GM18909 (cell line): ENCODE measurements around the gene IRAG1.

Experiments used
- ATAC-seq: cut with Tn5 transposase; IDR thresholded peaks from one replicate; pipeline ENCODE4 v1.9.1; 2021; ENCODE audit warnings: mild to moderate bottlenecking; ENCODE audit not compliant: unreplicated experiment, poor library complexity

Gene IRAG1

DNA sequence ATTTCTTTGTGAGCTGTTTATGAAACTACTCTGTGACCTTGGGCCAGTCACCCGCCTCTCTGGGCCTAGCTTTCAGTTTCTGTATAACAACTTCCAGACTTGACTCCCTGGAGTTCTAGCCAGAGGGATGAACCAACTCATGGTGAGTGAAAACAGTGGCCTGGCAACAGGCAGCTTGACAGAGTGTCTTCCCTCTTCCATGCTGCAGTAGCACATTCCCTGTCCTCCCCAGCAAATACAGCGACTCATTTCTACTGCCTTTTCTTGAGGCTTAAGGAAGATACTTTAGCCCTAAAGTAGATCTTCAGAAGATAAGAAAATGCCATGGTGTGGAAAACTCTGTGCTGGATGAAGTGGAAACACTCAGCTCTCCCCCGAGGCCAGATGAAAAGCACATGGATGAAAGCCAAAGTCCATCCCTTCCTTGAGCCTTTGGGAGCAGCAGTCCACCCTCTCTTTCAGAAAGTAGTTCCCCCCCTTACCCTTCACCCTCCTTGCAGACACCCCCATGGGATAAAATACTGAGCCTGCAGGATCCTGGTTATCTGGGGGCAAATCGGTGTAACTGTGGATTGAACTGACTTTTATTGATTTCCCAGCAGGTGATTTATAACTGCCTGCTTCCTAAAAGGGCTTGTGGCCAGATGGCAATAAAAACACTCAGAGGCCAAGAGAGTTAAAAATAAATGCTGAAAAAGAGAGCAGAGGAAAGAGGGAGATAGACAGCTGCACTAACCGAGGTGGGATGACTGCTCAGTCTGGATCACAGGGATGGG is 24.1 kb downstream of the IRAG1 start:
- no peak for ATAC-seq

DNA sequence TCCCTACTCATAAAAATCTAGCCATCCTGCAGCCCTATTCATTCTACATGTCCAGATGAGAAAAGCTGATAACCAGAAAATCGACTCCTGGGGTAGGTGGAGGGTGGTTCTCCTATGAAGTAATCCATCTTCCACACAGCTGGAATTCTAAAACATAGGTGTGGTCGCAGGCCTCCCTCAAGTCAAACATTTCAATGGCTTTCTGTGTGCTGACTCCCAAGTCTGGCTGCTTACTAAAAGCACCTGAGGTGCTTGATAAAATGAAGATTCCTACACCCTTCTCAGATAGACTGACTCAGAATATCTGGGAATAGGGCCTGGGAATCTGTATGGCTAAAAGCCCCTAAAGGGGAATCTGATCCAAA is 26.1 kb downstream of the IRAG1 start:
- no peak for ATAC-seq

DNA sequence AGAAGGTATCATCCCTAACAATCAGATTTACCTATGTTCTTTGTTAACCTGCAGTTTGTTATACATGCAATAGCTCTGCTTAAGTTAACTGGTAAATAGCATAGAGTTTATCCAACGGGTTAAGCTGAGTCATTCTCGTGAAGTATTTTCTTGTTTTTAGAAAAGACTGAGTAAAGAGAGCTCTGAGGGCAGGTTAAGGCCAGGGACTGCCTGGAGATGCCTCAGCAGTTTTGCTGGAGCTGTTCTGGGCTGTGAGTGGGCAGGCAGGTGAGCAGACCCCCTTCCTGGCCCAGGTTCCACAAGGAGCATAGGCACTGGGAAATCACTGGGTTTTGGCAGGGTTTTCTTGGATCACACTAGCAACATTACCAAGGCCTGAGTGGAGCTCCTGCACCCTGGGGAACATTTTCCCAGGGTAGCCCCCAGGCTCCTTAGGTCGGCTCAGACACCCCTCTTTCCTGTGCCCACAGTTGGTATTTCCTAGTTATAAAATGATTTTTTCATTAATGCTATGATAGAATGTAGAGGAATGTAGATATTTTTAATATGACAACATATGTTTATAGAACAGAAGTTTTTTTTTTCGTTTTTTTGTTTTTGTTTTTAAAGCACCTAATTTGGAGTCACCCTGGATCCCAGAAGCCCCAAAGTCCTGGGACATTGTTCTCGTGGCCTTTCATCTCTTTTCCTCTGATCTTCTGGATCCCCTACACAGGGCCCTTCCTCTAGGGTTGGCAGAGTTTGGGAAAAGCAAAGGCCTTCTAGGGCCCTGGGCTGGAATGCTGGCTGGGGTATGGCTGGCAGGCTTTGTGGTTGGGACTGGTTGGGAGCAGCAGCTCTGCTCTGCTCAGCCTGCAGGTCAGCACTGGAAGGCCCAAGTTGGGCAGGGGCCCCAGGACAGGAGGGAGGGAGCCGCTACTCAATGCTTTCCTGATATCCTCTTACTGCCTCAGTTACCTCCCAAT is 26.7 kb downstream of the IRAG1 start:
- ATAC-seq: no peak

DNA sequence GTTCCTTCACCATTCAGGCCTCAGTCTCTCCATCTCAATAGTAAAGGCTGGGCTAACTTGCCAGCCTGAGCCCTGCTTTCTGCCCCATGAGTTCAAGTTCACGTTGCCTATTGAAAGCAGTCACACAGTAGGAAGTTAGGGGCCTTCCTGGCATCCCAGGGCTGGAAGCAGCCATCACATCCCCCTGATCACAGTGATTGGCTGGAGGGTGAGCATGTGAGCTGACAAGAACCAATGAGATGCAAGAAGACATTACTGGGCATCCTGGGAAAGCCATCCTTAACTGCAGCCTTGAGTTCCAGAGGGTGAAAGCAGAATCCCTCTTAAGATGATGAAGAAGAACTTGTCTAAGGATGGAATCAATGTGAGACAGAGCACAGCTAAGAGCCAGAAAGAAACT is 29.1 kb downstream of the IRAG1 start:
- no peak for ATAC-seq

DNA sequence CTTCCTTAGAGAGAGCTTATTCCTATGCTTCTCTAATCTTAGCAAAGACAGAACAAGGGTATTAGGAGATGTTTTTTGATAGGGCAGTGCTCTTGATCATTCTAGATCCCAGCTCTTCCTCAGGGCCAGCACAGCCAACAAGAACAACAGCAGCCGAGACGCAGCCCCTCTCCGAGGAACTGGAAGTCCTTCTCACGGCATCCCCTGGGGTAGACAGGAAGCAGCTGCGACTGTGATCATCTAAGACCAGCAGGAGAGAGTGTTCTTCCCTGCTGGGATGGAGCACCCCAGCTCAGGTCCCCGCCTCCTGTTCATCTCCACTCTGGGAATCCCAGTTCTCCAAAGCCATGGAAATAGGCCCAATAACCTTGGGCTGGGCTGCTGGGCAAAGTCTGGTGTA is 29.6 kb downstream of the IRAG1 start:
- ATAC-seq: no peak

DNA sequence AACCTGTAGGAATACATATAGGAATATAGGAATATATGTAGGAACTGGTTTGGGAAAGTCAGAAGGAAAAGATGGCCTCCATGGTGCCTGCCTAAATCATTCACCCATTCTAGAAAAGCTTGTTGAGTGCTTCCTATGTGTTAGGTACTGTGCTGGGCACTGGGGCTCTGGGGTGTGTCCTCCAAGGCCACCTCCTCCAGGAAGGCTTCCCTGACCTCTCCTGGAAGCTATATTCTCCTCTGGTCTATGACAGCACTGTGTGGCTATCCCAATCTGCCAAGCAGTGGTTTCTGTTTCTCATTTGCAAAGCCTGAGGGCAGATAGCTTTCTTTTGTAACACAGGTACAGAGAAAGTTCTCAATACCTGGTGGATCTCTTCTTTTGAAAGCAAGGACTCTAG is 30.2 kb downstream of the IRAG1 start:
- ATAC-seq: no peak

DNA sequence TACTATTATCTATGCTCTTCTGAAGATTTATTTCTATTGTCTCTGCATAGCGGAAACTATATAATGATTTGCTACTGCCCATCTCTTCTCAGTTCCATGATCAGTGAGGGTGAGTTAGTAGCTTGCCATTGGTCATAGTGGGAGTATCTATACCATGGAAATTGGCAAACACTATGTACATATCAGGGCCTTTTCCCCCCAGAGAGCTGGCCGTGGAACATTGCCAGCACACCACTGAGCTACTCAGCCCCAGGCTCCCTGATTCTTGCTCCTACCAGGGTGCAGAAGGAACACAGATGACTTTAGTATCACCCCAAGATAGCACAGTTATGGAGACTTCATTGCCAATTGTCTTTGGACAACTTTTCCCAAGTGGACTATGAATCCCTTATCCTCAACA is 33.2 kb downstream of the IRAG1 start:
- no peak for ATAC-seq

DNA sequence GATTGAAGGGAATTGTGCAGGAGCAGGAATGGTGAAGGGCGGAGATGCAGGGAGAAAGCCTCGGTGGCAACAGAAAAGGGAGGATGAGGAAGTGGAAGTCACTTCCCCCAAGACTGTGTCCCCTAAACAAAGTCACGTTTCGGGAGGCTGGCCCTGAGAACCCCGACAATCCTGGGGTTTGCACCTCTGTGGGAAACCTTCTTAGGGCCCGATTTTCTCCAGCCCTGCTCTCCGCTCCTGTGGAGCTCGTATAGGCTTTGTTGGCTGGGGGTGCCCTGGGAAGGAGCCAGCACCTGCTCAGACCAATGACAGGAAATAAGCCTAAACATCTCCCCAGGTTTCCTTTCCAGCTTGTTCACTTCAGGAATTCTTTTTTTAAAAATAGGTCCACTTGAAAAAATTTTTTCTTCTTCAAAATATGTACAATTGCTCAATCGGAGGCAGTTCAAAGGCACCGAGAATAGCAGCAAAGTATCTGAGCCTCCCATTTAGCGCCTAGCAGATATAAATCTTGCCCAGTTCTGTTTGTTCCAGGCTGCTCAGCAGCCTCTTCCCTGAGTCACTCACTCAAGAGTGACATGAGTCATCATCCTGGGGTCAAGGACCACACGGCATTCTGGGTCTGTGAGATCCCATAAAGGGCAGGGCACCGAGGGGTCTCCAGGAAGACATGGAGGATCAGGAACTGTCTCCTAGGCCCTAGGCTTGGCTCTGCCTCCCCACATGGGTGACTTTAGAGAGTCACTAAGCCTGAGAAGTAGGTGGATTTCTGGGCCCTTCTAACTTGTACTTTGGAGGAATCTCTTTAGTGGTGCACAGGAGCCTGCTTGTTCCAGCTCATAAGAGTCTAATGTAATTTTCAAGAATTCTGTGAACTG is 34.0 kb downstream of the IRAG1 start:
- no peak for ATAC-seq

DNA sequence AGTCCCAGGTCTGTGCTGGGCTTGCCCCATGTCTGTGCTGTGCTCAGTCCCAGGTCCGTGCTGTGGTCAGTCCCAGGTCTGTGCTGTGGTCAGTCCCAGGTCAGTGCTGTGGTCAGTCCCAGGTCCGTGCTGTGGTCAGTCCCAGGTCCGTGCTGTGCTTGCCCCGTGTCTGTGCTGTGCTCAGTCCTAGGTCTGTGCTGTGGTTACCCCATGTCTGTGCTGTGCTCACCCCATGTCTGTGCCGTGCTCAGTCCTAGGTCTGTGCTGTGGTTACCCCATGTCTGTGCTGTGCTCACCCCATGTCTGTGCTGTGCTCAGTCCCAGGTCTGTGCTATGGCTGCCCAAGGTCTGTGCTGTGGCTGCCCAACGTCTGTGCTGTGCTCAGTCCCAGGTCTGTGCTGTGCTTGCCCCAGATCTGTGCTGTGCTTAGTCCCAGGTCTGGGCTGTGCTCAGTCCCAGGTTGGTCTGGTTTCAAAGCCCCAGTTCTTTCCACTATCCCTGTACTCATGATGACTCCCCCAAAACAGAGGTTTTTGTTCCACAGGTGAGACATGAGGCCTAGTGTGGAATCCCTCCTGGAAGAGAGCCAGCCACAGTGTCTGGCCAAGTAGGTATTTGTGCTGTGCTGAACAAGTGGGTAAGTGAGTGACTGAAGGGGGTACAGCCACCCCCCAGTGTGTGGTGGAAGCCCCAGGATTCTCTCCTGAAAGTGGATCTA is 34.8 kb downstream of the IRAG1 start:
- no peak for ATAC-seq

DNA sequence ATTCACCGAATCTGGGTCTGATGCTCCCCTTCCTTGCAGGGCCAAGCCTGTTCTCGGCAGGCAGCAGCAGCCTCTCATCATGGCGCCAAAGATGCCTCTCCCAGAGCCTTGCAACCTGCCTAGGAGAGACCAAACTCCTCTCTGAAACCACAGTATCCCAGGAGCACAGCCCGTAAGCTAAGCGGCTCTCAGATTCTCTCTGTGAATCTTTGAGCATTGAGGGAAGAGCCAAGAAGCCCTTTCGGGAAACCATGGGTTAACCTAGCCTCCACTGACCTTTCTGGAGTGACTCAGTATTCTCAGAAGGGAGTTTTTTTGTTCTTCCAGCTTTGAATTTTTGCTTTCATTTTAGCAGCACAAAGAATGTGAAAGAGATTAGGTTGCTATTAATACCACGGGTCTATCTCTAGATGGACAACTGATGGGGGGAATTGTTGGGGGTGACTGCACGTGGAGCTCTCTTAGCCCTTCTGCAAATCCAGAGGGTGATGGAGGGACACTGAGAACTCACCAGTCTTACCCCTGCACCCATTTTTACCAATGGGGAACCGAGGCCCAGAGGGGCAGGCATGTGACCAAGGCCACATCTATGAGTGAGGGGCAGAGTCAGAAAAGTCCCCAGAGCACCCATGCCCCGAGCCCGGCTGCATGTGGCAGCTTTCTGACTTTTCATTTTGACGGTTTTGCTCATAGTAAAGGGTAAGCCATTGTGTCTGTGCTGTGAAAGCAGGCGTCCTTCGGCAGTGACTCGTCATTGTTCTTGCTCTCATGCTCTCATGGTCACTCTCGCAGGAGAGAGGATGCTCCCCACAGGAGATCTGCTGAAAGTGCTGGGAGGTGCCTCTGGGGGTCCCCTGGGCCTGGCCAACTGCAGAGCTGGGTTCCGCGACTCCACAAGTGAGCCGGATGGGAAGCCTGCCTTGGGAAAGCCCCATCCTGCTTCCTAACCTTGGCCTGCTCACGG is 36.0 kb downstream of the IRAG1 start:
- peak; percentile 53 for ATAC-seq

DNA sequence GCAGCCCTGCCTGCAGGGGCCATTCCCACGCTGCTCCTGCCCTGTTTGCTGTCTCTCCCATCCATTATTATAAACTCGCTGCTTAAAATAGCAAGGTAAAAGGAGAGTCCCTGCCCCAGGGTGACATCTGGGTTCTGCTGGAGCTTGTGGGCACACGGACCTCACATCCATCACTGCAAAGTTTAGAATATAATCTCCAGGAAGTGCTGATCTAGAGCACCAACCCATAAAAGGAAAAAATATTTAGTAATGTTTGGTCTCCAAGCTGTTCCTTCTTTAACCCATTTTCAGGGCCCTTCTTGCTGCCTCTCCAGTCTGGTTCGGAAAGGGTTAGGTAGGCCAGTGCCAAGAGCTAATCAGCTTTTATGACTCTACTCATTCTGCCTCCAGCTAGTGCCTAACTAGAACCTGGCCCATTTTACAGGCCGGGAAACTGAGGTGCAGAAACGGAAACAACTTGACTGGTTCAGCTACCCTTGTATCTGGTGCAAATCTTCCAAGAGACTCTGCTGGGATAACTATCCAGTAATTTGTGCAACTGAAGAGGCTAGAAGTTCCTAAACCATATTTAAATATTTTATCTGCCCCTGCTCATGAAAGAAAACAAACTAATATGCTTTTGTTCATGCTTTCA is 37.5 kb downstream of the IRAG1 start:
- ATAC-seq: no peak

DNA sequence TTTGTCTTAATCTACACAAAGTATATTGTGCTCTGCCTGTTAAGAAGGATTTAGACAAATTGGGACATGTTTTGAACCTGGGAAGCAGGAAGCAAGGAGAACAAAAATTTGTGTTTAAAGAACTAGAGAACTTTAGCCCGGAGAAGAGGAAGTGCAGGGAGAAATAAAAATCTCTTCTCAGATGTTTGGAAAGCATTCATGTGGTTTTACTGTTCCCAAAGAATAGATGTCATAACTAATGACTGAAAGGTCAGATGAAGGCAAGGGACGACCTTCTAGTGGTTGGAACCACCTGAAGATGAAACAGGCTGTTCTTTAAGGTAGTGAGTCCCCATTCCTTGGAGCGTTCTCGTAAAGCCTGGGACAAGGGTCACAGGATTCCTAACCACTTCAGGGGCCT is 38.3 kb downstream of the IRAG1 start:
- no peak for ATAC-seq

DNA sequence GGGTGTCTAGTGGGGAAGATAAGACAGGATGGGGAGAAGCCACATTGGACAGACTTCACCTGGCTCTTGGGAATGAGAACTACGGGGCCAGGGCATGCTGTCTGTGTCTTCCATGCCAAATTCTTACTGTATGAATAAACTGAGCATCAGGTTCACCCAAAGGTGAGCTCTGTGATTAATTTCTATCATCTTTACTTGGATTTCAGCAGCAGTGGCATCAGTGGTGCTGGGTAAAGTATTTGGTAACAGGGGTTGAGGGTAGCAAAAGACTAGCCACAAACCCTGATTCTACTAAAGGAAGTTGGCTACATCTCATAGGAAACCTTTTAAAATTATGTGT is 38.8 kb downstream of the IRAG1 start:
- ATAC-seq: no peak

DNA sequence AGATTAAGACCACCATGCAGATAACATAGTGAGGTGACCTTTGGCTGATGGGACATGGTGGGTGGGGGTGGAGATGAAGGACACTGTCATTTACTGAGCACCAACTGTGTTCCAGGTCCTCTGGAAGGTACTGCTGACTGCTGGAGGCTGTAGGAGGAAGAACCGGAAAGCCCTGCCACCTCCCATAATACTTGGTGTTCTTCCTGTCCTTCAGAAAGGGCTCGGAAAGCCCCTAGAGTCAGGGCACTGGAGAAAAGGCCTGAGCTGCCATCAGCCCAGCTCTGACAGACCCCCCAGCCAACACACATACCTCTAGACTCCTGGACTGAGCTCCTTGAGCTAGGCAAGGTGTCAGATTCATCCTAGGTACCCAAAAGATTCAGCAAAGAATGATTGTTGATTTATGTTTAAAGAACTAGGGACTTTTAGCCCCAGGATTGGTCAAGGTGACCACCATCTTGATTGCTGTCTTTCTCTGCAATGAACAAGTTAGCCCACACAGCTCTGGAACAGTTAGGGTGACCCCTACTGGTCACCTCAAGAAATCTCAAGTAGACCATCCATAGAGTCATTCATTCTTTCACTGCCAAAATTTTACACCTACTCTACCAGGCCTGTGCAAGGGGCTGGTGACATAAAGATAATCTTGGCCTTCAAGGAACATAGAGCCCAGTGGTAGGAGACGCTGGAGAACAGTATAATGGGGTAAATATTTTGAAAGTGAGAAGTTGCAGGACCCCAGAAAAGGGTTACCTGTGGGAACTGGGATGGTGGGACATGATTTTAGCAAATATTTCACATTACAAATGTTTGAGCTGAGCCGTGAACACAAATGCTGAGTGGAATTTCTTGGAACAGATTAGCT is 39.4 kb downstream of the IRAG1 start:
- ATAC-seq: peak; percentile 55

DNA sequence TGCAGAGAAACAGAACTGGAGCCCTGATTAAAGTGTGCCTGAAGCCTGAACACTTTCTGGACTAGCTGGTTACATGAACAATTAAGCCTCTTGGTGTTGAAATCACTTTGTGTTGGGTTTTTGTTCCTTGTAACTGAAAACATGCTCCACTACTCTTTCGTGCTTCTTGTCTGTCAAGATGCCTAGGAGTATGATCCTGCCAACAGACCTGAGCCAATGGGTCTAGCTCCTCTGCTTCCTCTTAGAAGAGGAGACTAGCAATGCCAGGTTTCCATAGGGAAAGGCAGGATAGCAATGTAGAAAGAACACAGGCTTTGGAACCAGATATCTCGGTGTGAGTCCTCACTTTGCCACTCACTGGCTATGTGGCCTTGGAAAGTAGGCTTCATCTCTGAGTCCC is 40.3 kb downstream of the IRAG1 start:
- no peak for ATAC-seq

DNA sequence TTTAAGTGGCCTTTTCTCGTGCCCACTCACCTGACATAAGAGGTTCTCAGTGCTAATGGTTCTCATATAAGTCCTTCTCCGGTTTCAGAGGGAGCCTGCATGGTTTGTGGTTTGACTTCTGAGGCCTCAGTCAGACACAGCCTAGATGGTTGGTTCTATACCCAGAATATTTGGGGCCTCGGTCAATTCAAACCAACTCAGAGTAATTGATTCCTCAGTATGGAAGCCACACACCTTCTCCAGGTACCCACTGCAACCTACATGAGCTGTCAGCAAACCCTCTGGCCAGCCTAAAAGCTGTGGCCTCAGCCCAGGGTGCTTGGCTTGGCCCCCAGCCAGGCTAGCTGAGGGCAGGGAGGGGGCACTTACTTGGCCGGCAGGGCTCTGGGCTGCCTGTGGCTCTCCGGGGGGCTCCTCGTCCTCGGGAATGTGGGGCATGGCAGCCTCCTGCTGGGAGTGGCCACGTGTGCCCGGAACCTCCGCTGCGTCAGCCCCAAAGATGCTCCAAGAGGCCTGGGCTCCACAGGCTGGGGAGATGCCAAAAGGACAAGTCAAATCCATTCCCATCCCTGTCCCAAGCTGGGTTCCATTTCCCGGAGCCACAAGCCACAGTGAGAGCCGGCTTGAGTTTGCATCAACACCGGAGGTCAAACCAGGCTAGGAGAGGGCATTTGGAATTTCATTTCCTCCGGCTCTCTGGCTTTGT is 41.7 kb downstream of the IRAG1 start:
- ATAC-seq: no peak

DNA sequence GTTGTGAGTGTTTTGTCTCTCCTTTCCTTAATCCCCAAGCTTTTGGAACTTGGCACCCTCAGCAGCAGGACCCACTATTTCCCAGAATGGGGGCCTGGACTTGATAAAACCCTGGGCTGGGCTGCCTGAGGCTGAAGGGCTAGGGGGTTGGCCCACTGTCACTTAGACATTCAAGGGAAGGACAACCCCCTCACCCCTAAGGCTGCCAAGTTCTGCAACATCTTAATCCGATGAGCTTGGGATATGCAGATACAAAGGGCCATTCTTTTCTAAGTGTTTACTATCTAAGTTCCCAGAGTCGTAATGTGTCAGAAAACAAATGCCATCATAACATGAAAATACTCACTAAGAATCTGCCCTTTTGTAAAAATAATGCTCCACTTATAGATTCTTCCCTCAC is 42.9 kb downstream of the IRAG1 start:
- no peak for ATAC-seq
